Parathyroid adenoma (tissue), 2 donors: ENCODE measurements around the gene SLC25A21.

ENCODE experiments used
- H2AFZ ChIP-seq: fragments of 300-600 bp; sonication (generic); one replicate; pipeline ENCODE4 v1.7.0; 2017; ENCODE audit warnings: antibody characterized with exemption, mild to moderate bottlenecking
- H3K27ac ChIP-seq: fragments of 300-600 bp; sonication (generic); one replicate; pipeline ENCODE4 v1.7.0; 2017
- H3K27me3 ChIP-seq: fragments of 300-600 bp; sonication (generic); one replicate; pipeline ENCODE4 v1.7.0; 2017; ENCODE audit warnings: low read length; ENCODE audit not compliant: control insufficient read depth, insufficient read depth
- H3K36me3 ChIP-seq: fragments of 300-600 bp; sonication (generic); one replicate; pipeline ENCODE4 v1.7.0; 2017; ENCODE audit warnings: low read length; ENCODE audit not compliant: control insufficient read depth, insufficient read depth
- H3K4me1 ChIP-seq: fragments of 300-600 bp; sonication (generic); one replicate; pipeline ENCODE4 v1.7.0; 2017; ENCODE audit warnings: control low read depth
- H3K4me2 ChIP-seq: fragments of 300-600 bp; sonication (generic); one replicate; pipeline ENCODE4 v1.7.0; 2017; ENCODE audit warnings: low read length
- H3K4me3 ChIP-seq: fragments of 300-600 bp; sonication (generic); one replicate; pipeline ENCODE4 v1.7.0; 2017; ENCODE audit warnings: low read depth, low read length
- H3K79me2 ChIP-seq: fragments of 300-600 bp; sonication (generic); one replicate; pipeline ENCODE4 v1.7.0; 2017; ENCODE audit warnings: control low read depth
- H3K9ac ChIP-seq: fragments of 300-600 bp; sonication (generic); one replicate; pipeline ENCODE4 v1.7.0; 2017; ENCODE audit warnings: mild to moderate bottlenecking
- H3K9me3 ChIP-seq: fragments of 300-600 bp; sonication (generic); one replicate; pipeline ENCODE4 v1.7.0; 2017; ENCODE audit warnings: low read length; ENCODE audit not compliant: control insufficient read depth
- CTCF ChIP-seq: fragments of 300-600 bp; sonication (generic); IDR thresholded peaks from one replicate; pipeline ENCODE4 v1.7.0; 2017; ENCODE audit warnings: antibody characterized with exemption, mild to moderate bottlenecking
- donor health status: primary hyperparathyroidism.

SLC25A21 gene

DNA sequence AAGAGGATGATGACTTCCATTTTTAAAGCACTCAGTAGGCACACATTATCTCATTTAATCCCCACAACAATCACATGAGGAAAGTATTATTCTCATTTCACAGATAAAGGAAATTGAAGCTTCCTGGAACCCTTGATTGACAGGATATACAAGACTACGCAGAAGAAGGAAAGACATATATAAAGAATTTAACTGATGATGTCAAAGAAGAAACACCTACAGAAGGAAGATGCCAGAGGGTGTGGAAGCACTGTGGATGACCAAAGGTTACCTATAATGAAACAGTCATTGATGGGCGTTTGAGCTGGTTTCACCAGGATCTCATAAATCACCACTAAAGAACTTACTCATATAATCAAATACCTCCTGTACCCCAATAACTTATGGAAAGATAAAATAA, 197.4 kb downstream of the SLC25A21 start:
- H3K4me2 ChIP-seq = no peak overlapping the region
- no peak overlapping the region for H3K9ac ChIP-seq
- H3K4me3 ChIP-seq = no peak overlapping the region
- H3K9me3 ChIP-seq = no peaks in the 10 kb centered on the region
- no peak for TF ChIP-seq CTCF
- no peaks in the 10 kb centered on the region for H3K4me1 ChIP-seq
- H3K36me3 ChIP-seq = no peaks in the 10 kb centered on the region
- no peaks in the 10 kb centered on the region for H3K27me3 ChIP-seq
- no peaks in the 10 kb centered on the region for H3K79me2 ChIP-seq
- no peak overlapping the region for H2AFZ ChIP-seq
- H3K27ac ChIP-seq = no peak overlapping the region

DNA sequence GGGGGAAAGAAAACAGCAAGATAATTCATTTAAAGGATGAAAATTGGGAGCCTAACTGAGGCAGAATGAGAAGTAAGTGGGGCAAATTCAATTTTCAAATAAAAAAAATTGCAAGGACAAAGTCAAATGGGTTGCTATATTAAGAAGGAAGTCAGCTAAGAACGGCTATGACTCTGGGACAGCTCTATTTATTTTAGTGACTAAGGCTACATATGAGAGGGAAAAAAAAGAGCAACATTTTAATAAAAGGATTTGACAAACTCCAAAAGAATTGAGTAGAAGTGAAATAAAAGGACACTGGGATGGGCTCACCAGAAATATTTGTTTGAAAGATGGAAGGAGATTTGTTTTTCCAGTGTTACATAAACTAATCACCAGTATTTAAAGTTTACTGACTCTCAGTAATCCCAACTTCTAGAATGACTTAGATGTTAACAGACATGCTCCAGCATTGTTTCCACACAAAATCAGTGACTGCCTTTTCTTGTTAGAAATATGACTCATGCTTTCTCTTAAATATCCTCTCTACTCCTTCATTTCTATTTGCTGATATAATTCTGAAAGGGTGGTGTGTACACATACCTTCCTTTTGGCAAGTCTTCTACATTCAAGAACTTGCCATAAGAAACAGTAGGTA, 198.5 kb downstream of the SLC25A21 start:
- no peak for TF ChIP-seq CTCF
- no peaks in the 10 kb centered on the region for H3K4me1 ChIP-seq
- no peaks in the 10 kb centered on the region for H3K36me3 ChIP-seq
- no peak overlapping the region for H3K4me3 ChIP-seq
- no peaks in the 10 kb centered on the region for H3K27me3 ChIP-seq
- no peak overlapping the region for H3K9ac ChIP-seq
- no peak overlapping the region for H2AFZ ChIP-seq
- no peak overlapping the region for H3K27ac ChIP-seq
- H3K9me3 ChIP-seq = no peaks in the 10 kb centered on the region
- H3K79me2 ChIP-seq = no peaks in the 10 kb centered on the region
- H3K4me2 ChIP-seq = no peak overlapping the region

DNA sequence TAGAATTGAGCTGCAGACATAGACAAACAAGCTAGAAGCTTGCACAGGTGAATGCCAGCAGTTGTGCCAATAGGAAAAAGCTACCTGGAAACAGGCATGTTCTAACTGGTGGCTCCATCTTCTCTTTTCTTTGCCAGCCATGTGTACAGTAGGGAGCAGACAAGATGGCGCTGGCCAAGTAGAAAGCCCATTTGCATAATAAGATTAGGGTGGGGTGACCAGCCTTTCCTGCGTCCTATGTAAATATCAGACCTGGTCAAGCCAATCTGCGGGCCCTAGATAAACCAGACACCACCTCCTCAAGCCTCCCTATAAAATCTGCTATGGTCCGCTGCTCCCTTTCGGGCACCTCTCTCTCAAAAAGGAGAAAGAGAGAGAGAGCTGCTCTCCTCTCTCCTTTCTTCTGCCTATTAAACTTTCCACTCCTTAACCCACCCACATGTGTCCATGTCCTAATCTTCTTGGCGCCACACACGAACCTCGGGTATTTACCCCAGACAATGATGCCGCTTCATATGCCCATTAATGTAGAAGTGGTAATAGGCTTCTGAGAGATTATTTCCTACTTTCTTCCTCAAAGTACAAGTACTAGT, 201.0 kb downstream of the SLC25A21 start:
- H3K27ac ChIP-seq = no peak overlapping the region
- no peaks in the 10 kb centered on the region for H3K79me2 ChIP-seq
- no peaks in the 10 kb centered on the region for H3K9me3 ChIP-seq
- H3K4me2 ChIP-seq = no peak overlapping the region
- H3K9ac ChIP-seq = no peak overlapping the region
- no peak for TF ChIP-seq CTCF
- H3K4me3 ChIP-seq = no peak overlapping the region
- no peaks in the 10 kb centered on the region for H3K4me1 ChIP-seq
- no peak overlapping the region for H2AFZ ChIP-seq
- H3K27me3 ChIP-seq = no peaks in the 10 kb centered on the region
- H3K36me3 ChIP-seq = no peaks in the 10 kb centered on the region

DNA sequence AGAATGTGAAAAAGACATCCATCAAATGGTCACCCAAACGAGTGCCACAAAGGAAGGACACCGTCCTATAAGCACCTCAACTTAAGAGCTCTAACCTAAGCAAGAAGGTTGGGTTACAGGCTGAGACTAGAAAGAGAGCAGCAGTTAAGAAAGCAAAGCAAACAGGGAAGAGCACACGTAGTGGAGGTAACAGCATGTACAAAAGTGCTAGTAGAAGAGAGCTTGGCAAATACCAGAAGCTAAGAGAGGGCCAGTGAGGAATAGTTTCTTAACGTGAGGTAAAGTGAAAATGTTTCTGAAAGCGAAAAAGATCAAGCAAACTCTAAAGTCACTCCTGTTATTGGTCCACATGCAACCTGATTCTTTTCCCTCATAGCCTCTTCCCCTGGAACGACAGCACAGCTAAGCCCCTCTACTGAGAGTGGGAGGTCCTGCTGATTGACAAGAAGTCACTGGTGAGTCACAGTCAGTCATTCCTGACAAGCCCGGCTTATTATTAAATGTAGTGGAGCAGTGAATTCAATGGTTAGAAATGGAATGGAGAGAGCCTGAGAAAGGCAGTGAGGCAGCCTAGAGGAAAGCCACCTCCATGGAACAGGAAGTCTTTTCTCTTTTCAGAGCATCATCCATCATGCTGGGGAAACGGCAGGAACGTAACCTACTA, 204.4 kb downstream of the SLC25A21 start:
- TF ChIP-seq CTCF = no peak
- H3K36me3 ChIP-seq = no peaks in the 10 kb centered on the region
- no peaks in the 10 kb centered on the region for H3K79me2 ChIP-seq
- no peaks in the 10 kb centered on the region for H3K4me1 ChIP-seq
- H3K9ac ChIP-seq = no peak overlapping the region
- H3K27me3 ChIP-seq = no peaks in the 10 kb centered on the region
- H3K4me2 ChIP-seq = no peak overlapping the region
- no peaks in the 10 kb centered on the region for H3K9me3 ChIP-seq
- H3K27ac ChIP-seq = no peak overlapping the region
- no peak overlapping the region for H2AFZ ChIP-seq
- H3K4me3 ChIP-seq = no peak overlapping the region
